ENCODE data around the gene CCDC106. TPM values are rescaled to one million over a fixed set of nuclear protein-coding genes. Genes with fewer than 3 reads are reported as not detected.

The CCDC106 gene
- total RNA-seq, 1 donor = 8.3 TPM

DNA sequence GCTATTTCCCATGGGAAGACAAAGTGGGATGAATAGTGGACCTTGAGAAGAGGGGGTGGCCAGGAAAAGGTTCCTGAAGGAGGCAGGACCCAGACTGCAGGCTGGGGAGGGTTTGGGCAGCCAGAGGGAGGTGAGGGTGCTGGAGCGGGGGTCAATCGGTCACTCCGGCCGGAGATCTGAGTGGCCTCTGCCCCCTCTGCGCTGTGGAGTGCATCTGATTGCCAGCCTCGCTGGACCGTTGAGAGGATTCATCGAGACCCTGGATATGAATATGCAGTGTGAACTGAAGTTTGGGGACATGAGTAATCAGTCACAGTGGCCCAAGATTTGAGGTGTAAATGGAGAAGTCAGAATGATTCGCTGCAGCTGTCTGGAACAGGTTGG is 12.7 kb upstream of the CCDC106 start:
- DNase-seq (ENCODE audit: low read depth in 2 of 3, low spot score in 2 of 3) = peak in 1 of 3 donors; percentile 57

DNA sequence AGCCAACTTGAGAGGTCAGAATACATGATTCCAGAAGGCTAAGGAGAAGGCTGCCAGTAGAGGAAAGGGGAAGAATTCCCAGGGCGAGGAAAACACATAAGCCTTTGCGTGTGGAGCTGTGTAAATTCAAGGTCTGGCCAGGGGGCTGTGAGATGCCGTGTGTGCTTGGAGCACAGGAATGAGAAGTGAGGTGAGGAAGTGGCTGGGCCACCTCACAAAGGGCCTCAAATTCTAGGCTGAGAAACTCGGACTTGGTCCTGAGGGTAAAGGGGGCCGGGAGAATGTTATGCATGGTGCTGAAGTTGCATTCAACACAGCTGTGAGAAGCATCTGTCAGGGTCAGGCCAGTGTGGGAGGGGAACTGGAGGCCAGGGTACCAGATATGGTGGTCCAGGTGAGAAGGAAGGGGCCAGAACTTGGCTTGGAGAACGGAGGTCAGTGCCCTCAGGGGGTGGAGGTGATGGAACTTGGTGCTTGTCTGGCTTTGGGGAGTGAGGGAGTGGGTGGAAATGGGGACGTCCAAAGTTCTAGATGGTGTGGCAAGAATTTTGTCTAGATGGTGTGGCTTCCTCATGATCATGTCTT is 12.1 kb upstream of the CCDC106 start:
- no peak for DNase-seq (ENCODE audit: low read depth in 2 of 3, low spot score in 2 of 3)

DNA sequence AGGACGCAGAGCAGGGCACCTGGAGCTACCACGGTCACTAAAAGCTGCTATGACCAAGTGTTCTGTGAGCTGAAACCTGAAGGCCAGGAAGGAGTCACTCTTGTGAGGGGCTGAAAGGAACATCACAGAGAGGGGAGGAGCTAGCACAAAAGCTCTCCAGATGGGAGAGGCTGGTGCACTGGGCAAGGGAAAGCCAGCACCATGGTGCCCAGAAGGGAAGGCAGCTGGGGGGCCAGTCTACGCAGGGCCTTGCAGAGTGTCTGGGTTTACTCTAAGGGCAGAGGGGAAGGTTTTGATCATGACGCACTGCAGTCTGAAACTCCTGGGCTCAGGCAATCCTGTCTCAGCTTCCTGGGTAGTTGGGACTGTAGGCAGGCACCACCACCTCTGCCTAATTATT is 11.3 kb upstream of the CCDC106 start:
- DNase-seq (ENCODE audit: low read depth in 2 of 3, low spot score in 2 of 3) = no peak

DNA sequence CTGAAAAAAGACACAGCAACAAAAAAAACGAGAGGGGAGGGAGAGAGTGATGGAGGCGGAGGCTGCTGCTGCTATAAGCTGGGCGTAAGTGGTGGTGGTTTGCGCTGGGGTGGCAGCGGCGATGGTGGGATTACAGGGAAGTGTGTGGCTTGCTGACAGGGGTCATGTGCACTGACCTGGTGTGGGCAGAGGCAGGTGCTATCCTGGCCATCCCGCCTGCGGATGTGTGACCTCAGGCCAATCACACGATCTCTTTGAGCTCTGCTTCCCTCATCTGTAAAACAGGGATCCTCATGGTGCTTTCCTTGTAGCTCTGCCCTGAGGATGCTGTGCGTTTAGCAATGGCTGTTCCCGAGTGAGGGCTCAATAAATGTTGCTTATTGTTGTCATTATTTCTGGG is 10.5 kb upstream of the CCDC106 start:
- no peak for DNase-seq (ENCODE audit: low read depth in 2 of 3, low spot score in 2 of 3)

DNA sequence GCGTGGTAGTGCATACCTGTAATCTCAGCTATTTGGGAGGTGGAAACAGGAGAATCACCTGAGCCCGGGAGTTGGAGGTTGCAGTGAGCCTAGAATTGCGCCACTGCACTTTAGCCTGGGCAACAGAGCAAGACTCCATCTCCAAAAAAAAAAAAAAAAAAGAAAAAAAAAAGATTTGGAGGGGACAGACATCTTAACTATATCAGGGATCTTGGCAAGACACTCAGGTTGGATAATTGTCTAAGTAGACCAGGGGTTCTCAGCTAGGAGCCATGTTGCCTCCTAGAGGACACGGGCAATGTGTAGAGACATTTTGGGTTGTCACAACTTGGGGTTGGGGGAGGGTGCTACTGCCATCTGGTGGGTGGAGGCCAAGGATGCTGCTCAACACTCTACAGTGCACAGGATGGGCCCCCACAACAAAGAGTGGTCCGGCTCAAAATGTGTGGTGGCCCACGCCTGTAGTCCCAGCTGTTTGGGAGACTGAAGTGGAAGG is 9.1 kb upstream of the CCDC106 start:
- DNase-seq (ENCODE audit: low read depth in 2 of 3, low spot score in 2 of 3) = peak in 2 of 3 donors; percentile 72 to 83

DNA sequence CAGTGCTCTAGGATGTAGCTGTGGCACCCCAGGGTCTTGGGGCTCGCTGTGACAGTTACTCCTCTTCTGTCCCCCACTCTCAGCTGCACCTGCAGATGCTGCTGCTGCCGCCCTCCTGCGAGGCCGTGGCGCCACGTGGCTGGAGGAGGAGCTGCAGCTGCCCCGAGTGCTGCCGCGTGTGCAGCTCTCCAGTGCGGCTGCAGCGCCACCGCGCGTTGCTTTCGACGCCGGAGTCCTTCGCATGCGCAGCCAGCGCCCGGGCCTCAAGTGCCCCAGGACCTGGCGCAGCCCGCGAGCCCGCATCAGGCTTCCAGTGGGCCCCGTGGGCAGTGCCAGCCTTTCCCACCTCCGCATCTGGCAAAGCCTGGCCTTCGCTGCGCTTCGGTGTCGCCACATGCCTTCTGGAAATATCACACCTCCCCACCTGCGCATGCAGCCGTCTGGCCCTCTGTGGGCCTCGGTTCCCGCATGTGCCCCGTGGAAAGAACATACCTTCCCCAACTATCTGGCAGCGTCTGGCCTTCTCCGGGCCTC is 7.9 kb upstream of the CCDC106 start:
- peak in 2 of 3 donors; percentile 76 to 83 for DNase-seq (ENCODE audit: low read depth in 2 of 3, low spot score in 2 of 3)

DNA sequence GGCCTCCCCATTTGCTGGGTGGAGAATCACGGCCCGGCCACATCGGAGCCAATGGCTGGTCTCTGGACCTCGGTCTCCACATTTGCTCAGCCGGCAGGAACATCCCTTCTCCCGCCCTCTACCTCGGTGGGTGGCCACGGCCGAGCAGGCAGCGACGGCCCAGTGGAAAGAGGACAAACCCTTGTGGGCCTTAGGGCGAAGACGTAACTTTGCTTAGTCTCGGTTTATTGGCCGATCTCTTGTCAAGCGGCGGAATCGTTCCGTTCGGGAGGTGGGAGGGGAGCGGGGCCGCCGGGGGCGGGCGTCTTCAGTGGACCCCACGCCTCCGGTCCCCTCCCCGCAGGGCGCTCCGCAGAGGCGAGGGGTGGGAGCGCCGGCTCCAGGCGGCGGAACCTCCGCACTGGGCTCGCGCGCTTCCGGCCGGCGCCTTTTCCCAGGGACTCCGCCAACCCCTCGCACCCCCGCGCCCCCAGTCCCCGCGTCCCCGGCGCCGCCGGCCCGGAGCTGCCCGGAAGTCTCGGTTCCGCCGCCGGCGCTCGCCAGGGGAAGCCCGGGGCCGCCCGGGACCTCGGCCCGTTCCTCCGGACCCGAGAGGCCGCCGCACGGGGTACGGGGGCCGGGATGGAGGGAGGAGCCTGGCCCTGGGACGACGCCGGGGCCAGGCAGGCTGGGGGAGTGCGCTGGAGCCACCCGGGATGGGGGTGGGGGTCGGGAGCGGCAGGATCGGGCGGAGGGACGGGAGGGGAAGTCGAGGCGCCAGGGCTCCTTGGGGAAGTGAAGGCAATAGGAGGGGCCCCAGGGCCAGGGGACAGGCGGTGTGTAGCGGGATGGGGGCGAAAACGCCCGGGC is 7.2 kb upstream of the CCDC106 start, which contains the start of gene ZNF580:
Gene ZNF580, plus strand, starts transcription at position 426 of the 849 bp plus-strand sequence. CDS start 1,507 bp downstream, outside the sequence.
- DNase-seq (ENCODE audit: low read depth in 2 of 3, low spot score in 2 of 3) = peak in 1 of 3 donors; percentile 41

DNA sequence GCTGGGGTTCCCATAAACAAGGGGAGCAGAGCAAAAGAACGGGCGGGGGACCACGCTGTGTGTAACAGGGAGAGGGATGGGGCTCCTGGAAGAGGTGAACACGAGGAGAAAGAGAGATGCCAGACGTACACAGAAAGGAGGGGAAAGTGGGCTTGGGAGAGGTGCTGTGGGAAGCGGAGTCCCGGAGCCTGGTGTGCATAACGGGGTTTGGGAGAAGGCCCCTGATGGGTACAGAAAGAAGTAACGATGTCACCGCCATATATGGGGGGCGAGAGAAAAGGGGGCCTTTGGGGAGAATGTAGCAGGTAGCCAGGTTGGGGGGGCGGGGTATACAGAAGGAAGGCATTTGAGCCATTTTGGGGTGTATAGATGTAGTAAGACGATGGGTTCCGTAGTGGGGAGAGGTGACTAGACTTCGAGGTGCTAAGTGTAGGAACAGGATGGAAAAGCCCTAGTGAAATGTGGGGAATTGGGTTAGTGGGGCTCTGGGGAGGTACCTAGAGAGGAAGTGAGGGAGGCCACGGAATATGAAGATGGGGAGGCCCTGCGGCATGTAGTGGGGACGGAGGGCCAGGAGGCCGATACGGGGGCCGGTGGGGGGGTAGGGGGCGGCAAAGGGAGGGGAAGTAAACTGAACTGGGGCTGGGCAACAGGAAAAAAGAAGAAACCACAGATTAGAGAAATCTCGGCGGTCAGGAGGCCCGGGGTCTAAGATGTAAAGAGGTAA is 6.4 kb upstream of the CCDC106 start:
- no peak for DNase-seq (ENCODE audit: low read depth in 2 of 3, low spot score in 2 of 3)

DNA sequence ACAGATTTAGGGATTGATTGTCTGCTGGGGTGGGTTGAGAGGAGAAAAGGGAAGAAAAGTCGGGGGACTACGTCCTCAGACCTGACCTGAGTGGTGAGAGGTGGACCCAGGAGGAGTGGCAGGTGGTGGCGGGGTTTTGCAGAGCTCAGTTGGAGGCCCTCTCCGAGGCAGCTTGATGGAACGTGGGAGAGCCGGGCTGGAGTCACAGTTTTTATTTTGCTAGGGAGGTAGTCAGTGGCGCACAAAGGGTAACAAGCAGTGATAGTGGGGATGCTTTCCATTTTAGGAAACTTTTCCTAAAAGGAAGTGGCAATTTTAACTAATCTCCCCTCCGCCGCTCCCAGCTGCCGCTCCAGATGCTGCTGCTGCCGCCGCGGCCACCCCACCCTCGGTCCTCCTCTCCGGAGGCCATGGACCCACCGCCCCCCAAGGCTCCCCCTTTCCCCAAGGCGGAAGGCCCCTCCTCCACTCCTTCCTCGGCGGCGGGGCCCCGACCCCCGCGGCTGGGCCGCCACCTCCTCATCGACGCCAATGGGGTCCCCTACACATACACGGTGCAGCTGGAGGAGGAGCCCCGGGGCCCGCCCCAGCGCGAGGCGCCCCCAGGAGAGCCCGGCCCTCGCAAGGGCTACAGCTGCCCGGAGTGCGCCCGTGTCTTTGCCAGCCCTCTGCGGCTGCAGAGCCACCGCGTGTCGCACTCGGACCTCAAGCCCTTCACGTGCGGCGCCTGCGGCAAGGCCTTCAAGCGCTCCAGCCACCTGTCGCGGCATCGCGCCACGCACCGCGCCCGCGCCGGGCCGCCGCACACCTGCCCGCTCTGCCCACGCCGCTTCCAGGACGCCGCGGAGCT is 5.6 kb upstream of the CCDC106 start:
- DNase-seq (ENCODE audit: low read depth in 2 of 3, low spot score in 2 of 3) = no peak

DNA sequence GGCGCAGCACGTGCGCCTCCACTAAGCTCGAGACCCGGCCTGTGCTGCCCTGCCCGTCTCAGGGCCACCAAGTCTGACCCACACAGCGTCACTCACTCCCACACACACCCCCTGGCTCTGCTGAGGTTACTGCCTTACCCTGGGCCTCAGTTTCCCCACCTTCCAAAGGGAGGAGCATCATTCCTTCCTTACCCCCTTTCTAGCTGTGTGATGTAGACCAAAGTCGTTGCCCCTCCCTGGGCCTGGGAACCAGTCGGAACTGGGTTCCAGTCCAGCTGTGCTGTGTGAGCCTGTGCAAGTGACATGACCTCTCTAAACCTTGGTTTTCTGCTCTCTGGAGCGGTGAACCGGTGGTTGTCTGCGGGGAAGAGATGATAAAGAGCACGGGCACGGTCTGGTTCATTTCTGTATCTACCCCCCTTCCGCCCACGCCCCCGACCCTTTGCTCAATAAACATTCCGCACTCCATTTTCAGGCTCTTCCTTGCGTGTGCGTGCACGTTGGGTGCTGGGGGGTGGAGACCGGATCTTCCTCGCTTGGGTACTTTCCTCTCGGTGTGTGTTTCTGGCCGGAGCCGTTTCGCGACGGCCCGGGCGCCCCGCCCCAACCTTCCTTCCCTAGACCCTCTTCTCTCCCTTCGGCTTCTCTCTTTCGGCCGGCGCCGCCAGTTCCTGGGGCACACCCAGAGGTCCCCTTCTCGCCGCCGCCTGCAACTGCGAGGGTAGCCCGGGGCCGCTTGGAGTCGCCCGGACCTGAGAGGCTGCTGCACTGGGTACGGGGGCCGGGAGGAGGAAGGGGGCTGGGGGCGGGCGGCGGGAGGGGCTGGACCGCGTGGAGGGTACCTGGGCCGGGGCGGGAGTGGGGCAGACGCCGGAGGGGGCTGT is 4.8 kb upstream of the CCDC106 start, which contains the start of gene ZNF581:
Gene ZNF581, plus strand, starts transcription at position 647 of the 884 bp plus-strand sequence. CDS start 923 bp downstream, outside the sequence.
- DNase-seq (ENCODE audit: low read depth in 2 of 3, low spot score in 2 of 3) = peak in 2 of 3 donors; percentile 74 to 76

DNA sequence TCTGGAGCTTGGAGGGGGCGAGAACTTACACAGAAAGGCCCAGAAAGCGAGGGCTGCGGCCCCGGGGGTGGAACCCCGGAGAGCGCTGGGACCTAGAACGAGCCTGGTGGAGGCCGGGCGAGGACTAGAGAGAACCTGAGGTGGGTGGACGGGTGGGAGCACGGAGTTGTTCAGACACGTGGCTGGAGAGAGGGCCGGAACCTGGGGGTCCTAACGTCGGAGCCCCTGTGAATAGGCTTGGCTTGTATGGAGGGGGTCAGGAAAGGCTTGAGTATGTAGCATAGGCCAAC is 4.2 kb upstream of the CCDC106 start:
- no peak for DNase-seq (ENCODE audit: low read depth in 2 of 3, low spot score in 2 of 3)

DNA sequence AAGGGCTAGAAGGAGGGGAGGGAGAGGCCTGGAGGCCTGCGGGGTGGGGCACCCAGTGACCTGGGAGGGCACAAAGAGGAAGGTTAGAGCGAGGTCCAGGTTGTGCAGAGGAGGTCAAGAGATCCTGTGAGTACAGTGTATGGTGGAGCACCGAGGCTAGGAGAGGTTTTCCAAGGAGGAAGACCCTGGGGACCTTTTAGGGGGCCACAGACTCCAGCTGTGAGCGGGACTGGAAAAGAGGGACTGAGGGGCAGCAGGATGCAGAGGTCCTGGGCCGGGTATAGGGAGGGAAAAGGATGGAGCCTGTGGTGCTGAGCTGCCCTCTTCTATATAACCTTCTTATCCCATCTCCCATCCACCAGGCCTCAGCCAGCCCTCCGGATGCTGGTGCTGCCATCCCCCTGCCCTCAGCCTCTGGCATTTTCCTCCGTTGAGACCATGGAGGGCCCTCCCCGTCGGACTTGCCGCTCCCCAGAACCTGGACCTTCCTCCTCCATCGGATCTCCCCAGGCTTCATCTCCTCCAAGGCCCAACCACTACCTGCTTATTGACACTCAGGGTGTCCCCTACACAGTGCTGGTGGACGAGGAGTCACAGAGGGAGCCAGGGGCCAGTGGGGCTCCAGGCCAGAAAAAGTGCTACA is 3.7 kb upstream of the CCDC106 start:
- DNase-seq (ENCODE audit: low read depth in 2 of 3, low spot score in 2 of 3) = no peak

DNA sequence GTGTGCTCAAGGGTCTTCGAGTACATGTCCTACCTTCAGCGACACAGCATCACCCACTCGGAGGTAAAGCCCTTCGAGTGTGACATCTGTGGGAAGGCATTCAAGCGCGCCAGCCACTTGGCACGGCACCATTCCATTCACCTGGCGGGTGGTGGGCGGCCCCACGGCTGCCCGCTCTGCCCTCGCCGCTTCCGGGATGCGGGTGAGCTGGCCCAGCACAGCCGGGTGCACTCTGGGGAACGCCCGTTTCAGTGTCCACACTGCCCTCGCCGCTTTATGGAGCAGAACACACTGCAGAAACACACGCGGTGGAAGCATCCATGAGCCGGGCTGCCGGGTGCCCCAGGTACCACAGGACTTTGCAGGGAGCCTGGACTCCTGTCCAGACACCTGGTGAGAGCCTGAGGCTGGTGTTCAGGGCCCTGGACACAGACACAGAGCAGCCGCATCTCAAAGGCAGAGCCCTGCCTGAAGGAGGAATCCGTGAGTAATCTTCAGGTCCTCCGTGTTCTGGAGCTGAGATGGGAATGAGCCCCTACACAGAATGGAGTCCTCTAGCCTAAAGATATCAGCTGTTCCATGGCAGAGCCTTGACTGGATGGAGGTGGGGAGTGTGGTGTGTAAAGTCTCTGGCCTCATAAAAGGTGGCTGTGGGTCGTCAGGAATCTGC is 3.0 kb upstream of the CCDC106 start:
- no peak for DNase-seq (ENCODE audit: low read depth in 2 of 3, low spot score in 2 of 3)

DNA sequence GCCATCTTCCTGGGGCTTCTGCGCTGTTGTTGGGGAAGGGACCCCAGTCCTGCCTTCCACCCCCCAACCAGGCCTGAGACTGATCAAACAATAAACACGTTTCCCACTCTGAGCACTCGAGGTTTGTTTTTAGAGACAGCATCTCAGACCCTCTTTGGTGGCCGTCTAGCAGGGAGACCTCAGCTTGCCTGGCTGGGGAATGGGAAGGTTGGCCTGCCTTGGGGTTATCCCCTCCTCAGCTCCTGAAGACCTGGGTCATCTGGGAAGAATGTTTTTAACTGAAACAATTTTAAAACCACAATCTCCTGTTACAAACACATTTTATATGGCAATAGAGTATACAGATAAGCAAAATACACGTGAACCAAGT is 2.5 kb upstream of the CCDC106 start:
- DNase-seq (ENCODE audit: low read depth in 2 of 3, low spot score in 2 of 3) = no peak

DNA sequence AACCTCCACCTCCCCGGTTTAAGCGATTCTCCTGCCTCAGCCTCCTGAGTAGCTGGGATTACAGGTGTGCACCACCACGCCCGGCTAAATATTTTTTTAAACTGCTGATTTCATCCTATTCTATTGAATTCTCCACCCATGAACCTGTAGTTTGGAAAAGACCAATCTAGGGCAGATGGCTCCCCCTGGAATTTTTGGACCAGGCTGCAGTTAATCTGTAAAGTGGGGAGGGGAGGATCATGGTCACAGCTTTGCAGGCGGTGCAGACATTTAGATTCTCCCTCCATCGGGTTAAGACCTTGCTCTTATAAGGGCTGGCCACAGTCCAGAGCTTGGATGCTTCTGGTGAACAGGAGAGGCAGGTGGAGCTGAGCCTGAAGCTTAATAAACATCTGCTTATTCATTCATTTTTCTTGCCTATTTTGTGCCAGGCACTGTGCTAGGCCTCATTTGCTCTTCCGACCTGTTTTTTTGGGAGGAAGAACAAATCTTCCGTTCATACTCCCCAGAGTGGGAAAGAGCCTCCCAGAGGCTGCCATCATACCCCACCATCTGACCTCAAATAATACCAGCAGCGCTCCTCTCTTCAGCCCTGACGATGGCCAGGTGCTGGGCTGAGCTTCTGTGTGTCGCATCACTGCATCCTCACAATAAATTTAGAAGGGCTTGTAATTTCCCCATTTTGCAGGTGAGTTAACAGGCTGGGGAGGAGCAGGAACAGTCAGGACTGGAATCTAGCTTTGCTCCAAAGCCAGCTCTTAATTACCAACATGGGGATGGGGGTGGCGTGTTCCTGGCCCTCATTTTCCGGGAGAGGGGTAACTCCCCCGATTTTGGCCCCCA is 902 bp upstream of the CCDC106 start:
- DNase-seq (ENCODE audit: low read depth in 2 of 3, low spot score in 2 of 3) = no peak

DNA sequence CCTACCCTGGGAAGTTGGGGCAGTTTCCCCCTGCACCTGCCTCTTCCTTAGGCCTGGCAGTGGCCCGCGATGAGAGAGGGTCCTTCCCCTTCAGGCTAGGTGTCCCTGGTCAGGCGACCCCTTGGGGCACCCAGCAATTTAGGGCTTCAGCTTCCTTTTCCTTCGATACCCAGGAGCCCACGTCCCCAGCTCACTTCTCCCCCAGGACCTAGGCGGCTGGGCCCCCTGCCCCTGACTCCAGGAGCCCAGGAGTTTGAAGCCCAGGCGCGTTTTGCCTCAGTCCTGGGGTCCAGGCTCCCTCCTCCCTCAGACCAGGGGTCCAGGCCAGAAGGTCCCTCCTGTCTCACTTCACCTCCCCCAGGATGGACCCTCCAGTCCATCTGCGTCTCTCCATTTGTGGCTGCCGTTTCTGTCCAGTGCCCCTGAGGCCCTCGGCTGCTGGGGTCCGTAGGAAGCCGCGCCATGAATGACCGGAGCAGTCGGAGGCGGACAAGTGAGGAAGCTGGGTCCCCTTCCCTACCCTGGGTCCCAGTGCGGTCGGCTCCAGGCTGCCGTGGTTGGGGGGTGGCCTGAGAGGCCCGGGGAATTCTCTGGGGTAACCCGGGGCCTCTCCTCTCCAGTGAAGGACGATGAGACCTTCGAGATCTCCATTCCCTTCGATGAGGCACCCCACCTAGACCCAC is 714 bp downstream of the CCDC106 start:
- DNase-seq (ENCODE audit: low read depth in 2 of 3, low spot score in 2 of 3) = no peak

Measured in hematopoietic multipotent progenitor cell (in vitro differentiated cells).